ENCODE results near the gene CLSTN2.

CLSTN2 gene

GRCh38 chr3:140223197-140223596, 288.2 kb downstream of the CLSTN2 start:
- H3K9ac ChIP-seq (ENCODE audit: low read length): no peak overlapping the region
- H2BK12ac ChIP-seq (ENCODE audit: low read length in 2 of 2): no peak overlapping the region
- no peak overlapping the region for H2BK120ac ChIP-seq (ENCODE audit: low read depth, low read length)
- DNase-seq: no peak
- H2BK15ac ChIP-seq (ENCODE audit: low read depth, poor library complexity, severe bottlenecking): no peak overlapping the region
- no peak overlapping the region for H2AFZ ChIP-seq (ENCODE audit: low read depth, low read length)
- no peak overlapping the region for H4K8ac ChIP-seq (ENCODE audit: low read length)
- no peak overlapping the region for H3K4ac ChIP-seq (ENCODE audit: low read depth in 1 of 2, low read length in 2 of 2)
- no peak overlapping the region for H3K4me3 ChIP-seq (ENCODE audit: insufficient read depth in 1 of 2, low read depth in 1 of 2, low read length in 2 of 2)
- no peaks in the 10 kb centered on the region for H3K79me1 ChIP-seq (replicated peaks; ENCODE audit: low read length, poor library complexity, severe bottlenecking)
- no peaks in the 10 kb centered on the region for H3K36me3 ChIP-seq (ENCODE audit: control insufficient read depth in 1 of 2, insufficient read depth in 2 of 2, low read depth in 1 of 2, low read length in 2 of 2)
- H3K23ac ChIP-seq (ENCODE audit: low read length in 2 of 2): no peak overlapping the region
- peaks cover 3% of the 10 kb centered on the region for H3K9me3 ChIP-seq (ENCODE audit: control insufficient read depth, low read length)
- H3K18ac ChIP-seq (ENCODE audit: low read depth in 1 of 2, low read length in 2 of 2): no peak overlapping the region
- H3K27me3 ChIP-seq (ENCODE audit: control insufficient read depth in 1 of 2, insufficient read depth in 1 of 2, low read length in 2 of 2): peaks cover 0 to 5% of the 10 kb centered on the region in 2 experiments
- H3K4me1 ChIP-seq (ENCODE audit: control insufficient read depth, insufficient read depth, low read depth, low read length): peaks cover 2% of the 10 kb centered on the region
- no peak overlapping the region for H3K4me2 ChIP-seq (ENCODE audit: low read length, poor library complexity, severe bottlenecking)
- H2AK5ac ChIP-seq (ENCODE audit: low read length, severe bottlenecking): no peak overlapping the region
- H3K14ac ChIP-seq (ENCODE audit: low read length in 2 of 2): no peak overlapping the region
- no peak overlapping the region for H4K91ac ChIP-seq (ENCODE audit: low read length)
- H3K27ac ChIP-seq (ENCODE audit: low read length, poor library complexity, severe bottlenecking): no peak overlapping the region
- no peak overlapping the region for H2BK5ac ChIP-seq (ENCODE audit: low read depth, low read length, poor library complexity, severe bottlenecking)
- 83% methylated on average over 4 of the region's 4 CpGs for WGBS

- H4K91ac ChIP-seq (ENCODE audit: low read length): no peak overlapping the region
- WGBS: 28% methylated on average over 2 of the region's 2 CpGs
- H3K4me2 ChIP-seq (ENCODE audit: low read length, poor library complexity, severe bottlenecking): no peak overlapping the region
- H3K4me1 ChIP-seq (ENCODE audit: control insufficient read depth, insufficient read depth, low read depth, low read length): peaks cover 2% of the 10 kb centered on the region
- peaks cover 0 to 4% of the 10 kb centered on the region in 2 experiments for H3K27me3 ChIP-seq (ENCODE audit: control insufficient read depth in 1 of 2, insufficient read depth in 1 of 2, low read length in 2 of 2)
- no peaks in the 10 kb centered on the region for H3K79me1 ChIP-seq (replicated peaks; ENCODE audit: low read length, poor library complexity, severe bottlenecking)
- no peak overlapping the region for H3K4me3 ChIP-seq (ENCODE audit: insufficient read depth in 1 of 2, low read depth in 1 of 2, low read length in 2 of 2)
- H2BK12ac ChIP-seq (ENCODE audit: low read length in 2 of 2): no peak overlapping the region
- H3K18ac ChIP-seq (ENCODE audit: low read depth in 1 of 2, low read length in 2 of 2): no peak overlapping the region
- DNase-seq: no peak
- H4K8ac ChIP-seq (ENCODE audit: low read length): no peak overlapping the region
- H3K9ac ChIP-seq (ENCODE audit: low read length): no peak overlapping the region
- H2AK5ac ChIP-seq (ENCODE audit: low read length, severe bottlenecking): no peak overlapping the region
- no peak overlapping the region for H3K4ac ChIP-seq (ENCODE audit: low read depth in 1 of 2, low read length in 2 of 2)
- no peak overlapping the region for H3K23ac ChIP-seq (ENCODE audit: low read length in 2 of 2)
- no peak overlapping the region for H2AFZ ChIP-seq (ENCODE audit: low read depth, low read length)
- H3K36me3 ChIP-seq (ENCODE audit: control insufficient read depth in 1 of 2, insufficient read depth in 2 of 2, low read depth in 1 of 2, low read length in 2 of 2): no peaks in the 10 kb centered on the region
- no peak overlapping the region for H3K27ac ChIP-seq (ENCODE audit: low read length, poor library complexity, severe bottlenecking)
- H2BK120ac ChIP-seq (ENCODE audit: low read depth, low read length): no peak overlapping the region
- no peak overlapping the region for H2BK15ac ChIP-seq (ENCODE audit: low read depth, poor library complexity, severe bottlenecking)
- H2BK5ac ChIP-seq (ENCODE audit: low read depth, low read length, poor library complexity, severe bottlenecking): no peak overlapping the region
- H3K14ac ChIP-seq (ENCODE audit: low read length in 2 of 2): no peak overlapping the region
- peaks cover 3% of the 10 kb centered on the region for H3K9me3 ChIP-seq (ENCODE audit: control insufficient read depth, low read length)
Measured at GRCh38 chr3:140223631-140224030, 288.6 kb downstream of the CLSTN2 start.

GRCh38 chr3:140224307-140224706, 289.3 kb downstream of the CLSTN2 start:
- no peak overlapping the region for H2AK5ac ChIP-seq (ENCODE audit: low read length, severe bottlenecking)
- no peak overlapping the region for H3K18ac ChIP-seq (ENCODE audit: low read depth in 1 of 2, low read length in 2 of 2)
- H3K23ac ChIP-seq (ENCODE audit: low read length in 2 of 2): no peak overlapping the region

GRCh38 chr3:140225996-140226395, 291.0 kb downstream of the CLSTN2 start:
- Histone ChIP-seq H3K9ac (ENCODE audit: low read length) (no peak overlapping the region), H2BK12ac (ENCODE audit: low read length in 2 of 2) (no peak overlapping the region), H2BK5ac (ENCODE audit: low read depth, low read length, poor library complexity, severe bottlenecking) (no peak overlapping the region), H3K18ac (ENCODE audit: low read depth in 1 of 2, low read length in 2 of 2) (no peak overlapping the region), H3K27me3 (ENCODE audit: control insufficient read depth in 1 of 2, insufficient read depth in 1 of 2, low read length in 2 of 2) (peaks cover 0 to 4% of the 10 kb centered on the region in 2 experiments), H2AK5ac (ENCODE audit: low read length, severe bottlenecking) (no peak overlapping the region), H3K23ac (ENCODE audit: low read length in 2 of 2) (no peak overlapping the region), H3K14ac (ENCODE audit: low read length in 2 of 2) (no peak overlapping the region), H4K91ac (ENCODE audit: low read length) (no peak overlapping the region), H3K36me3 (ENCODE audit: control insufficient read depth in 1 of 2, insufficient read depth in 2 of 2, low read depth in 1 of 2, low read length in 2 of 2) (no peaks in the 10 kb centered on the region), H3K4ac (ENCODE audit: low read depth in 1 of 2, low read length in 2 of 2) (no peak overlapping the region), H2AFZ (ENCODE audit: low read depth, low read length) (no peak overlapping the region), H3K4me3 (ENCODE audit: insufficient read depth in 1 of 2, low read depth in 1 of 2, low read length in 2 of 2) (no peak overlapping the region), H4K8ac (ENCODE audit: low read length) (no peak overlapping the region), H3K27ac (ENCODE audit: low read length, poor library complexity, severe bottlenecking) (no peak overlapping the region), H3K79me1 (replicated peaks; ENCODE audit: low read length, poor library complexity, severe bottlenecking) (no peaks in the 10 kb centered on the region), H2BK15ac (ENCODE audit: low read depth, poor library complexity, severe bottlenecking) (no peak overlapping the region), H3K9me3 (ENCODE audit: control insufficient read depth, low read length) (peaks cover 3% of the 10 kb centered on the region), H3K4me1 (ENCODE audit: control insufficient read depth, insufficient read depth, low read depth, low read length) (peaks cover 2% of the 10 kb centered on the region), H3K4me2 (ENCODE audit: low read length, poor library complexity, severe bottlenecking) (no peak overlapping the region), H2BK120ac (ENCODE audit: low read depth, low read length) (no peak overlapping the region)
- DNase-seq: no peak

More at GRCh38 chr3:140224307-140224706, 289.3 kb downstream of the CLSTN2 start:
- Histone ChIP-seq H3K27ac (ENCODE audit: low read length, poor library complexity, severe bottlenecking) (no peak overlapping the region), H3K4me3 (ENCODE audit: insufficient read depth in 1 of 2, low read depth in 1 of 2, low read length in 2 of 2) (no peak overlapping the region), H4K91ac (ENCODE audit: low read length) (no peak overlapping the region), H3K4me1 (ENCODE audit: control insufficient read depth, insufficient read depth, low read depth, low read length) (peaks cover 2% of the 10 kb centered on the region), H2BK5ac (ENCODE audit: low read depth, low read length, poor library complexity, severe bottlenecking) (no peak overlapping the region), H3K9ac (ENCODE audit: low read length) (no peak overlapping the region), H2BK12ac (ENCODE audit: low read length in 2 of 2) (no peak overlapping the region), H3K4me2 (ENCODE audit: low read length, poor library complexity, severe bottlenecking) (no peak overlapping the region), H3K36me3 (ENCODE audit: control insufficient read depth in 1 of 2, insufficient read depth in 2 of 2, low read depth in 1 of 2, low read length in 2 of 2) (no peaks in the 10 kb centered on the region), H2BK120ac (ENCODE audit: low read depth, low read length) (no peak overlapping the region), H3K14ac (ENCODE audit: low read length in 2 of 2) (no peak overlapping the region), H3K27me3 (ENCODE audit: control insufficient read depth in 1 of 2, insufficient read depth in 1 of 2, low read length in 2 of 2) (no peaks in the 10 kb centered on the region), H4K8ac (ENCODE audit: low read length) (no peak overlapping the region), H2BK15ac (ENCODE audit: low read depth, poor library complexity, severe bottlenecking) (no peak overlapping the region), H3K4ac (ENCODE audit: low read depth in 1 of 2, low read length in 2 of 2) (no peak overlapping the region), H3K9me3 (ENCODE audit: control insufficient read depth, low read length) (peaks cover 3% of the 10 kb centered on the region), H3K79me1 (replicated peaks; ENCODE audit: low read length, poor library complexity, severe bottlenecking) (no peaks in the 10 kb centered on the region), H2AFZ (ENCODE audit: low read depth, low read length) (no peak overlapping the region)
- WGBS: 78% methylated on average over 1 of the region's 1 CpG
- no peak for DNase-seq
